ENCODE results near the gene AIG1.
"Not testable (repeated sequence)": the region's sequence is repeated elsewhere in the genome, so short reads cannot be mapped to it uniquely, and the experiment has no call there.

Gene AIG1

DNA sequence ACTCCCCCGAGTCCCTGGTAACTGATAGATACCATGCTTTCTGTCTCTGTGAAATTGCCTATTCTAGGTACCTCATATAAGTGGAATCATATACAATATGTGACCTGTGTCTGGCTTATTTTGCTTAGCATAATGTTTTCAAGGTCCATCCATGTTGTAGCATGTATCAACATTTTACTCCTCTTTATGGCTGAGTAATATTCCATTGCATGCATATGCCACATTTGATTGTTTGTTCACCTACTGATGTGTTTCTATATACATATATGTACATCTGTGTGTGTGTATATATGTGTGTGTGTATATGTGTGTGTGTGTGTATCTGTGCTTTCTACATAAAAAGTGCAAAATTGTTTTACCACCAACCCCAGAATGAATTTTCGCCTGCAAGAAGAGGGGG is 270.7 kb downstream of the AIG1 start:
- DNase-seq (ENCODE audit: low spot score): no peak

DNA sequence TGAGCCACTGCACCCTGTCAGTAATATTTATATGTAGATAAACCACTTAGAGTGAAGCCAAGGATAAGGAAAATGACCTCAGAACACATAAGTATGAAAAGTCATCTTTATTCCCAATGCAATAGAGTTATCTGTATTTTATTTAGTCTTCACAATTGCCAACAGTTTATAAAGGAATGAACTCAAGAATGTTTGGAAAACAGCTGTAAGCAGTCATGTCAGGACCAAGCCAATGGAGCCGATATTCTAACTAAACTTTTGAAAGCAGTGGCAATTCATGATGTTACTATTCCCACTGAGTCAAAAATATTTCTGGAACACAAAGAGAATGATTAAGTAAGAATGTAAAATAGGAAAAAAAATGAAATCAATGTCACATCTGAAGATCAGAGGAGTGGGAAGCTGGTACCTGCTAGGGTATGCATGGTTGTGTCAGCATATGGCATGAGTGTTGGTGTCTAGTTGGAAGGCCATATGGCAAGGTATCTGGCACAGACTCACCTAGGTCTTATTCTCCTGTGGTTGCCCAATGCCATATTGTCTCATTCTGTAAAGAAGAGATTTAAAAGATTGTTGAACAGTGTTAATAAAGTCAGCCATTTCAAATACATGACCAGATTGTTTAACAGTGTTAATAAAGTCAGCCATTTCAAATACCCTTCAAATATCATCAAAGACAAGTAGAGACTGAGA is 271.6 kb downstream of the AIG1 start:
- DNase-seq (ENCODE audit: low spot score): no peak

DNA sequence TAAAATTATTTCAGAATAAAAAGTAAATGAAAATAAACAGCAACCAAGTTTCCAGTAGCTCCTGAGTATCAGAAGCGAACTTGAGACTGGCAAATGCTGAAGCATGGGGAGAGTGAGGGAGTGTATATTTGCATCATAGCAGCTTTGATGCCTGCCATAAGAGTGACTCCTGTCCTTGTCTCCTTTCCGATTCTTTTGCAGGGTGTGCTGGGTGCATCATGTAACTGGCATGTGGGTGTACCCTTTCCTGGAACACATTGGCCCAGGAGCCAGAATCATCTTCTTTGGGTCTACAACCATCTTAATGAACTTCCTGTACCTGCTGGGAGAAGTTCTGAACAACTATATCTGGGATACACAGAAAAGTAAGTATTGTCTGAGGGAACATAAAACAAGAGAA is 272.4 kb downstream of the AIG1 start:
- DNase-seq (ENCODE audit: low spot score): no peak

DNA sequence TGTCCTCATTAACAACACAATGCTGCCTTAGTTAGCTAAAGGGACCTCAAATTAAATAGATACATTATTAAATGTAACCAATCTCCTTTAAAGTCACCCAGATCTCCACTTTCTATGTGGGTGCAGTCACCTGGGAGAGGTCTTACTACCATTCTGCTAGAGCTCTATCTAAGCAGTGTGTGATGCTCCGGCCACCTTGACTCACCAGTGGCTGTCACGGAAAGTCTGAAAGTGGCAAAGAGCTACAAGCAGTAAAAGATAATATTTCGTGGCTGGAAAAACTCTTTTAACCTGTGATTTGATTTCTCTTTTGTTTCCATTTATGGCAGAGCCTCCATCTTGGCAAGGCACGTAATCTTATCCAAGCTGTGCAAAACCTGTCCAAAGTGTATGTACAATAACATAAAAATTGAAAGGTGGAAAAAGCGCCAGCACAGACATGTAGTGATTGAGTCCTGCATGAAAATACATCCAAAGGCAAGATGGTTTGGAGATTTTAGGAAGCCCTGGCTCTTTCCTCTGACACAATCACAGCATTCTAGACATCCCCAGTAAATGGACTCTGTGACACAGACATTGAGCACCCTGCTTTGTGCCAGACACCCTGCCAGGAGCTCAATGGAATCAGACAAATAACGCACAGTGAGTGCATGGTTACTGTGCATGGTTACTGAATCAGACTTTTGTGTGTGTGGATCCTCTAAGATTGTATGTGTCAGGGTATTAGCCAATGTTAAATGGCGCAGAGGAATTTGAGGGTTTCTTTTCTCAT is 273.2 kb downstream of the AIG1 start:
- DNase-seq (ENCODE audit: low spot score): no peak

DNA sequence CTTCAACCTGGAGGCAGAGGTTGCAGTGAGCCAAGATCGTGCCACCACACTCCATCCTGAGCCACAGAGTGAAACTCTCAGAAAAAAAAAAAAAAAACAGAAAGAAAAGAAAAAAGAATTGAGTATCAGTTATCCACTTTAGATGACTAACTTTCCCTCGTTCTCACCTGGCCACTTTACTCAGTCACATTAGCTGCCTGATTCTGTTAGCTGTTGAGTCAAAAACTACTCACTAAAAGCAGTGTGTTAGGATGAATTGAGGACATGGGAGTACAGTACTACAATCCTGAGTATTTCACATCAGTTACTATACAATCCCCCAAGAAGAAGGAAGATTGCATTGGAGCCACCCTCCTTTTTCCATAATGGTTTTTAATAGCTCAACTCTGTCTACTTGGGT is 275.2 kb downstream of the AIG1 start:
- DNase-seq (ENCODE audit: low spot score): no peak

DNA sequence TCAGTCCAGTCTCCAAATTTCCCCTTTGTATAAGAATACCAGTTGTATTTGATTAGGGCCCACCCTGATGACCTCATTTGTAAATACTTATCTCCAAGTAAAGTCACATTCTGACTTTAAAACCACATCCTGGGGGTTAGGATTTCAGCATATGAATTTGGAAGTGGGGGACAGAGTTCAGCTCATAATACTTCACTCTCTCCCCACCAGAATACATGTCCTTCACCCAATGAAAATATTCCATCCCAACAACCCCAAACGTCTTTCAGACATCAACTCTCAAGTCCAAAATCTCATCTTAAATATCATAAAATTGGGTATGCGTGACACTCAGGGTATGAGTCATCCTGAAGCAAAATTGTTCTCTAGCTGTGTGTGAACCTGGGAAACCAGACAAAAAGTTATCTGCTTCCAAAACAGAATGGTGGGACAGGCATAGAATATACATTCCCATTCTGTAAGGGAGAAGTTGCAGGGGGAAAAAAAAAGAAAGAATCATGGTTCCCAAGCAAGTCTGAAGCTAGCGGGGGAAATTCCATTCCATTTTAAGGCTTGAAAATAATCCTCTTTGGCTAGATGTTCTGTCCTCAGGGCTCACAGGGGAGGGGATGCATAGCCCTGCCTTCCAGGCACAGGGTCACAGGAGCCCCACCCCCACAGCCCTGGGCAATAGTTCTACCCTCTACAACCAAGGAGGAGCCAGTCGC is 275.9 kb downstream of the AIG1 start:
- DNase-seq (ENCODE audit: low spot score): no peak

- DNase-seq (ENCODE audit: low spot score): peak; percentile 83
Measured at GRCh38 chr6:143337201-143337949, 276.7 kb downstream of the AIG1 start.

DNA sequence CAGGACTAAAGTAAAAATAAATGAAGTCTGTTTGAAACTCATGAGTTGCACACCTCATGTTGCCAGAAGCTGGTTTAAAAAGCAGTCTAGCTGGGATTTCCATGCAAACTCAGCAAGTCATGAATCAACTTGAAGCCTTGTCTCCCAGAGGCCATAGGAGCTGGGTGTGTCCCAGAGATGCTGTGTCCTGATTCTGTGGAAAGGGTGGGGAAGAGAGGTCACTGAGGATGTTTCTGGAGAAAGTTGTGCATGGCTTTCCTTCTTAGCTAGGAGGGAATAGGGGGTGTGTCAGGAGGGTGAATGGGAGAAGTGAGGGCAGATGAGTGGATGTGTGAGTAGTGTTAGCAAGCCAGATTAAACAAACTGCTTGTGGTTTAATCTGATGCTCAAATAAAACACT is 278.5 kb downstream of the AIG1 start:
- DNase-seq (ENCODE audit: low spot score): no peak

- DNase-seq (ENCODE audit: low spot score): not testable (repeated sequence)
Measured at GRCh38 chr6:143345477-143345876, 284.8 kb downstream of the AIG1 start.

- no peak for DNase-seq (ENCODE audit: low spot score)
Measured at GRCh38 chr6:143346004-143346403, 285.3 kb downstream of the AIG1 start.

GRCh38 chr6:143348531-143348930 is 287.8 kb downstream of the AIG1 start:
- DNase-seq (ENCODE audit: low spot score): no peak

- DNase-seq (ENCODE audit: low spot score): no peak
Measured at GRCh38 chr6:143349530-143349929, 288.8 kb downstream of the AIG1 start.

DNA sequence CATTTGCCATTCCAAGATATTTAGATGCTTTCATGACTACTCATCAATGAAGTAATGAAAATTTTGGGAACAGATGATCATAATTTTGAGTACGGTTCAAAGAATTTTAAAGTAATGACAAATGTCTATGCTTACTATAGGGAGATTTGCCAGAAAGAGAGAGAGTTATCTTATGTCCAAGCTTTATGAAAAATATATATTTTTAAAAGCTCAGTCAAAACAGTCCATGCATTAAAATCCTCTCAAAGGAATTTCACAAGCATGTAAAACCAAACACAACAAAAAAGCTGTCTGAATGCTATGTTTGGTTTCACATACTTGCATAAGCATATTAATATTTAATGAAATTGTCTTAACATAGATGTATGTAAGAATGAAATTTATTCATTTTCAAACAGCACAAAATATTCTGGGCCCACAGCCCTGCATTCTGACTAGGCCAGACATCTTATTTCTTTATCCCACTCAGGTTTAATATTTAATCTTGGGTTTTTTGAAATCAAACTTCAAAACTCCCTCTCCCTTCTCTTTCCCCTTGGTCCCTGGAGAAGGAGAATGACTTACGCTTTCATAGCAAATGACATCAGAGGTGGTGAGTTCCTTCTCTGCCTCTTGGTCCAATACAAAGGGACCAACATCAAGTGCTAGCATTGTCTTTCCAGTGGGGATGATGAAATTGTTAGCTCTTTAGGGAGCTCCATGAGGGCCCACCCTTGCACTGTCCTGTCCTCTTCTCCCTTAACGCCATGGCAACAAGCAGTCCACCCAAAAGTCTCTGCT is 295.6 kb downstream of the AIG1 start:
- DNase-seq (ENCODE audit: low spot score): no peak

DNA sequence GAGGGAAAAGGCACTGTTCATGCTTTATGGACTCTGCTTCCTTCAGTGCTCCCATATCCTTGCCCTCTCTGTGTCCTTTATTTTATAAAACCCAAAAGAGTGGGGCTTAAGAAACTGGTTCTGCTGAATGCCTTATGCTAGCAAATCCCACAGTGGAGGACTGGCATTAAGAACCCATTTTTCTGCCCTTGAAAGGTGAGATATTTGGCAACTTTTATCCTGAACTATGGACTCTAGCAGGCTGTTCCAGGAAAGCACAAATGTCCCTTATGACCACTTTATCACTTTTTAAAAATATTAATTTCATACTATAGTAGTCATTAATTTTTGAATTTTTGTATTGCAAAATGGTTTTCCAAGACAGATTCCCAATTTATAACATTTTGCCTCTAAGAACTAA is 296.5 kb downstream of the AIG1 start:
- no peak for DNase-seq (ENCODE audit: low spot score)

GRCh38 chr6:143357561-143358255 is 297.0 kb downstream of the AIG1 start:
- no peak for DNase-seq (ENCODE audit: low spot score)

DNA sequence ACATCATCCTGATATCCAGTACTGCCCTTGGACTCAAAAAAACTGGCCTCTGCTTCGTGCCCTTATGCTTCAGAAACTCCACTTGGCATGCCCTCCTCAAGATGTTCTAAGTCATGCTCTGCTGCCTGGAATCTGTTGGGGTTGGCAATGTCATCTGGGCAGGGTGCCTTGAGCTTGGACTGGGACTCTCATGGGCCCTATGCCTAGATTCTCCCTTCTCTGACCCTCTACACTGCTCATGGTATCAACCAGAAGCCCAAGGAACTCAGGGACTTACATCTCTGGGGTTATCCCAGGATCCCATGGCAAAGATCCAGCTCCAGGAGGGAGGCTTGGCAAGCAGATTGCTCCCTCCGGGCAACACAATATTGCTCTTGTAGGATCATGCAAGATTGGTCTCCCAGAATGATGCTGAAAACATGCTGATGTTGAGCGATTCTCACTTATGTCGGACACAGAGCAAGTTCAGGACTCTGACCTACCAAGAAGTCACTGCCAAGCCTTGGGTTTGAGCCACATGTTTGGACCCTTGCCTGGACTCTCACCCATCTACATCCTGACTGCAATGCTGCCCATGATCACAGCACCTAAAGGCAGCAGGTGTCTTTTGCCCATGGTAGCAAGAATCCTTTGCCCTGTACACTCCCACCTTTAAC is 301.0 kb downstream of the AIG1 start:
- DNase-seq (ENCODE audit: low spot score): no peak

GRCh38 chr6:143362192-143362558 is 301.5 kb downstream of the AIG1 start:
- no peak for DNase-seq (ENCODE audit: low spot score)

- no peak for DNase-seq (ENCODE audit: low spot score)
Measured at GRCh38 chr6:143363299-143363698, 302.6 kb downstream of the AIG1 start.

GRCh38 chr6:143368426-143368825 is 307.7 kb downstream of the AIG1 start:
- DNase-seq (ENCODE audit: low spot score): no peak

GRCh38 chr6:143369971-143370370 is 309.3 kb downstream of the AIG1 start:
- no peak for DNase-seq (ENCODE audit: low spot score)

Measured in HuH-7 (cell line).